Suprapubic skin (tissue), 4 donors: ENCODE measurements around the gene SELENOH. TPM values are rescaled to one million over a fixed set of nuclear protein-coding genes. Genes with fewer than 3 reads are reported as not detected.

Experiments
- DNase-seq, 2 donors: peaks; one replicate each; pipeline ENCODE4 v3.0.0-alpha.2; 2019; ENCODE audit warnings: low spot score in 2 of 2
- H3K27ac ChIP-seq: fragments of 200-600 bp; sonication (generic); one replicate; pipeline ENCODE4 v1.5.1; 2019
- H3K27me3 ChIP-seq: fragments of 200-600 bp; sonication (generic); one replicate; pipeline ENCODE4 v1.5.1; 2019
- H3K36me3 ChIP-seq: fragments of 200-600 bp; sonication (generic); one replicate; pipeline ENCODE4 v1.5.1; 2019
- H3K4me1 ChIP-seq: fragments of 200-600 bp; sonication (generic); one replicate; pipeline ENCODE4 v1.5.1; 2019
- H3K4me3 ChIP-seq: fragments of 200-600 bp; sonication (generic); one replicate; pipeline ENCODE4 v1.5.1; 2019; ENCODE audit warnings: mild to moderate bottlenecking
- H3K9me3 ChIP-seq: fragments of 200-600 bp; sonication (generic); one replicate; pipeline ENCODE4 v1.5.1; 2019
- CTCF ChIP-seq, 2 donors: fragments of 200-600 bp in 1 of 2; fragments of 450-650 bp in 1 of 2; sonication (generic) in 1 of 2; IDR thresholded peaks; one replicate each; pipeline ENCODE4 v1.5.1; 2016 to 2019; ENCODE audit warnings: antibody characterized with exemption in 2 of 2, mild to moderate bottlenecking in 1 of 2, moderate library complexity in 1 of 2
- EP300 ChIP-seq: sonication (generic); formaldehyde crosslinking; IDR thresholded peaks from one replicate; pipeline ENCODE4 v1.6.1; 2017; ENCODE audit warnings: antibody characterized with exemption
- POLR2A ChIP-seq, 2 donors: fragments of 450-650 bp; IDR thresholded peaks; one replicate each; pipeline ENCODE4 v1.6.1; 2017; ENCODE audit warnings: antibody characterized with exemption in 2 of 2, mild to moderate bottlenecking in 2 of 2, moderate library complexity in 2 of 2
- POLR2AphosphoS5 ChIP-seq, 3 donors: sonication (generic); formaldehyde crosslinking; IDR thresholded peaks; one replicate each; pipeline ENCODE4 v1.6.1; 2017; ENCODE audit warnings: antibody characterized with exemption in 3 of 3
- WGBS: methylation state at CpG from one replicate; pipeline ENCODE4 v1.1.5; 2018; 5-methylcytosine and 5-hydroxymethylcytosine counted together
- total RNA-seq, 4 donors: library from RNA; depleted of rRNA; stranded (reverse); fragments of >200 nt; gene quantifications; one replicate each; pipeline ENCODE4 v1.1.0, GENCODE V29; 2016

SELENOH gene
- total RNA-seq, 4 donors from 2014 or later: 62.0 to 74.6 (median 67.5) TPM

- no peak overlapping the region for H3K27ac ChIP-seq
- H3K9me3 ChIP-seq: no peaks in the 10 kb centered on the region
- 84% methylated on average over 3 of the region's 3 CpGs for WGBS
- no peak for TF ChIP-seq EP300
- no peak for TF ChIP-seq CTCF (IDR thresholded peaks at IDR 0.05)
- no peak for TF ChIP-seq POLR2A (IDR thresholded peaks at IDR 0.05)
- TF ChIP-seq POLR2AphosphoS5 (IDR thresholded peaks at IDR 0.05): no peak
- no peak for DNase-seq
- H3K36me3 ChIP-seq: peaks cover 30% of the 10 kb centered on the region
- H3K27me3 ChIP-seq: no peaks in the 10 kb centered on the region
- H3K4me1 ChIP-seq: peaks cover 4% of the 10 kb centered on the region
- H3K4me3 ChIP-seq: no peak overlapping the region
Observed at GRCh38 chr11:57735619-57736298, 5.5 kb upstream of the SELENOH start.

- peak overlapping the region; percentile 95 for H3K27ac ChIP-seq
- 3% methylated on average over 10 of the region's 10 CpGs for WGBS
- no peak for DNase-seq
- TF ChIP-seq EP300 (no peak), CTCF (IDR thresholded peaks at IDR 0.05) (no peak), POLR2AphosphoS5 (IDR thresholded peaks at IDR 0.05) (no peak)
- peak overlapping the region; percentile 81 for H3K4me3 ChIP-seq
- no peaks in the 10 kb centered on the region for H3K9me3 ChIP-seq
- H3K27me3 ChIP-seq: no peaks in the 10 kb centered on the region
- peaks cover 21% of the 10 kb centered on the region for H3K4me1 ChIP-seq
- peaks cover 50% of the 10 kb centered on the region for H3K36me3 ChIP-seq
Observed at GRCh38 chr11:57742087-57742452, 779 bp downstream of the SELENOH start.

GRCh38 chr11:57744357-57744756 lies 3.1 kb downstream of the SELENOH start:
- no peaks in the 10 kb centered on the region for H3K9me3 ChIP-seq
- peaks cover 21% of the 10 kb centered on the region for H3K4me1 ChIP-seq
- H3K27me3 ChIP-seq: no peaks in the 10 kb centered on the region
- no peak for DNase-seq
- WGBS: 69% methylated on average over 1 of the region's 2 CpGs
- H3K36me3 ChIP-seq: peaks cover 35% of the 10 kb centered on the region
- TF ChIP-seq CTCF (IDR thresholded peaks at IDR 0.05) (no peak), POLR2A (IDR thresholded peaks at IDR 0.05) (no peak), POLR2AphosphoS5 (IDR thresholded peaks at IDR 0.05) (no peak), EP300 (no peak)
- no peak overlapping the region for H3K27ac ChIP-seq
- H3K4me3 ChIP-seq: no peak overlapping the region

GRCh38 chr11:57745206-57745605 lies 3.9 kb downstream of the SELENOH start:
- no peak for DNase-seq
- peaks cover 33% of the 10 kb centered on the region for H3K36me3 ChIP-seq
- TF ChIP-seq POLR2AphosphoS5 (IDR thresholded peaks at IDR 0.05): no peak
- peaks cover 21% of the 10 kb centered on the region for H3K4me1 ChIP-seq
- H3K27me3 ChIP-seq: no peaks in the 10 kb centered on the region
- no peaks in the 10 kb centered on the region for H3K9me3 ChIP-seq
- WGBS: 86% methylated on average over 5 of the region's 5 CpGs
- no peak overlapping the region for H3K27ac ChIP-seq
- no peak overlapping the region for H3K4me3 ChIP-seq

GRCh38 chr11:57746920-57747319 lies 5.6 kb downstream of the SELENOH start:
- 85% methylated on average over 1 of the region's 1 CpG for WGBS
- no peak overlapping the region for H3K27ac ChIP-seq
- no peak for DNase-seq
- peaks cover 20% of the 10 kb centered on the region for H3K4me1 ChIP-seq
- H3K27me3 ChIP-seq: no peaks in the 10 kb centered on the region
- H3K9me3 ChIP-seq: no peaks in the 10 kb centered on the region
- H3K4me3 ChIP-seq: no peak overlapping the region
- peaks cover 33% of the 10 kb centered on the region for H3K36me3 ChIP-seq
- TF ChIP-seq POLR2A (IDR thresholded peaks at IDR 0.05): no peak
- no peak for TF ChIP-seq POLR2AphosphoS5 (IDR thresholded peaks at IDR 0.05)
- no peak for TF ChIP-seq EP300
- no peak for TF ChIP-seq CTCF (IDR thresholded peaks at IDR 0.05)

- Histone ChIP-seq H3K9me3 (no peaks in the 10 kb centered on the region), H3K4me3 (no peak overlapping the region), H3K27me3 (no peaks in the 10 kb centered on the region), H3K27ac (no peak overlapping the region), H3K4me1 (peaks cover 8% of the 10 kb centered on the region), H3K36me3 (peaks cover 3% of the 10 kb centered on the region)
- TF ChIP-seq EP300: no peak
- no peak for TF ChIP-seq POLR2AphosphoS5 (IDR thresholded peaks at IDR 0.05)
- no peak for TF ChIP-seq CTCF (IDR thresholded peaks at IDR 0.05)
- no peak for TF ChIP-seq POLR2A (IDR thresholded peaks at IDR 0.05)
- DNase-seq: no peak
Observed at GRCh38 chr11:57751176-57751575, 9.9 kb downstream of the SELENOH start.
